Astrocyte (in vitro differentiated cells and primary cell): ENCODE results near the gene HP1BP3. TPM values are rescaled to one million over a fixed set of nuclear protein-coding genes. Genes with fewer than 3 reads are reported as not detected.

Source experiments
- DNase-seq: peaks from one replicate; pipeline ENCODE4 v3.0.0-alpha.2; 2010; ENCODE audit warnings: low read depth
- FAIRE-seq: peaks from 2 replicates; lab custom pipeline; 2011; peaks lifted over from hg19 to GRCh38; lab: Jason Lieb, UNC
- H2AFZ ChIP-seq: 2 replicates; pipeline ENCODE4 v1.6.0; 2012; ENCODE audit warnings: low read depth, low read length, inconsistent platforms
- H3K27ac ChIP-seq: 2 replicates; pipeline ENCODE4 v1.5.1; 2011; ENCODE audit warnings: low read depth, low read length, inconsistent platforms
- H3K27me3 ChIP-seq: 2 replicates; pipeline ENCODE4 v1.6.0; 2011; ENCODE audit warnings: low read length, inconsistent platforms; ENCODE audit not compliant: insufficient read depth
- H3K36me3 ChIP-seq: 2 replicates; pipeline ENCODE4 v1.5.1; 2011; ENCODE audit warnings: low read length, inconsistent platforms; ENCODE audit not compliant: insufficient read depth
- H3K4me1 ChIP-seq: 2 replicates; pipeline ENCODE4 v1.5.1; 2011; ENCODE audit warnings: low read length, inconsistent platforms; ENCODE audit not compliant: insufficient read depth
- H3K4me2 ChIP-seq: 2 replicates; pipeline ENCODE4 v1.6.0; 2012; ENCODE audit warnings: low read length, inconsistent platforms
- H3K4me3 ChIP-seq: 2 replicates; pipeline ENCODE4 v1.5.1; 2011; ENCODE audit warnings: low read depth, mild to moderate bottlenecking, low read length, inconsistent platforms; ENCODE audit not compliant: insufficient read depth
- H3K79me2 ChIP-seq: 2 replicates; pipeline ENCODE4 v1.6.0; 2012; ENCODE audit warnings: mild to moderate bottlenecking, low read length, inconsistent platforms; ENCODE audit not compliant: insufficient read depth
- H3K9ac ChIP-seq: 2 replicates; pipeline ENCODE4 v1.6.0; 2012; ENCODE audit warnings: mild to moderate bottlenecking, low read length, inconsistent platforms
- H3K9me3 ChIP-seq: 2 replicates; pipeline ENCODE4 v1.5.1; 2012; ENCODE audit warnings: low read depth, mild to moderate bottlenecking, low read length, inconsistent platforms; ENCODE audit not compliant: insufficient read depth
- H4K20me1 ChIP-seq: 2 replicates; pipeline ENCODE4 v1.6.0; 2012; ENCODE audit warnings: low read length, inconsistent platforms; ENCODE audit not compliant: insufficient read depth
- H3K27ac Mint-ChIP-seq: one replicate; pipeline ENCODE4 v1.8.0; 2021; ENCODE audit warnings: mild to moderate bottlenecking, mixed read lengths; ENCODE audit not compliant: unreplicated experiment
- H3K27me3 Mint-ChIP-seq: one replicate; pipeline ENCODE4 v1.8.0; 2021; ENCODE audit warnings: low read depth, mixed read lengths; ENCODE audit not compliant: unreplicated experiment
- H3K36me3 Mint-ChIP-seq: one replicate; pipeline ENCODE4 v1.8.0; 2021; ENCODE audit warnings: low read depth, mixed read lengths; ENCODE audit not compliant: unreplicated experiment
- H3K4me1 Mint-ChIP-seq: one replicate; pipeline ENCODE4 v1.8.0; 2021; ENCODE audit warnings: low read depth, mixed read lengths; ENCODE audit not compliant: unreplicated experiment
- H3K4me3 Mint-ChIP-seq: one replicate; pipeline ENCODE4 v1.8.0; 2021; ENCODE audit warnings: mild to moderate bottlenecking, moderate library complexity, mixed read lengths; ENCODE audit not compliant: unreplicated experiment
- H3K9me3 Mint-ChIP-seq: one replicate; pipeline ENCODE4 v1.8.0; 2021; ENCODE audit warnings: mild to moderate bottlenecking, mixed read lengths; ENCODE audit not compliant: unreplicated experiment
- EZH2 ChIP-seq: IDR thresholded peaks from 2 replicates; pipeline ENCODE4 v1.6.1; 2012; ENCODE audit warnings: mild to moderate bottlenecking, low read length, inconsistent platforms; ENCODE audit not compliant: insufficient read depth
- total RNA-seq: library from RNA; stranded (reverse); gene quantifications from 2 replicates; pipeline ENCODE4 v1.2.1, GENCODE V29; 2021
- TF ChIP-seq, protein P1 (sequence below): IDR thresholded peaks from 2 replicates; pipeline ENCODE4 v1.5.1; 2011; ENCODE audit warnings: low read depth, mild to moderate bottlenecking, inconsistent platforms, low read length, moderate library complexity; ENCODE audit not compliant: insufficient read depth

Gene HP1BP3
- total RNA-seq, 1 donor from 2014 or later = 156 TPM

DNA sequence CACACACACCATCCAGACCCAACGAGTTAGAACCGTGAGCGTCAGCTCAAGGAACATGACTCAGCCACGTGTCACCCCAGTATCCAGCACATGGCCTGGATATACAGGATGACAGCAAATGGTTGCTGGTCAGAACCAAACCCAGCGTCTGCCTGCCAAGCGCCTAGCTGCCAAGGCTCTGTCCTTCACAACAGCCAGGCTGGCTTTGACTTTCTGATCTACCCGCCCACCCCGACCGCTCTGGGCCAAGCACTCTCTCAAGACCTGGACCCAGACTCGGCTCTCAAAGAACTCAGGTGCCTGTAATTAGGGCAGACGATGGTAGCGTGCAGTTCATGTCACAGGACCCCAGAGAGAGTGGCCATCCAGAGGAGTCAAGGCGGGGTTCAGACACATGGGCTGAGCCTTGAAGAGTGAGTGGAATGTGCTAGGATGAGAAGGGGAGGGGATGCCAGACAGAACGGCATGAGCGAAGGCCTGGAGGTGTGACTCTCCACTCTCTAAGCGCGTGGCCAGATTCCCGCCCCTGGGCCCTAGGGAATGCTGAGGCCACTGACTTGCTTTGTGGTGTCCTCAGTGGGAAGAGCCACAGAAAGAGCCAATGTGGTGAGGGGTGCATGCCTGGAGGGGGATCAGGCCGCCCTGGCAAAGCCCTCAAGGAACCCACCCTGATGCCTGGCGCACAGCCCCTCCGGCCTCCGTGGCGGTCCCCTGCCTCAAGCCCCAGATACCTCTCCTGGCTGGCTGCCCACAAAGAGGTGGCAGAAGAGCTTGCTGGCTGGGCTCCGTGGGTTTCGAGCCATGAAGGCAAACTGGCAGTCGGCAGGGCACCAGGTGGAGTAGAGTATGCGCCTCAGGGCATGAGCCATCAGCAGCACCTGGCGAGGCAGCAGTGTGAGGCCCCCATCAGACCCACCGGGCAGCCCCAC is 61.7 kb downstream of the HP1BP3 start:
- H2AFZ ChIP-seq = no peak overlapping the region
- Mint-ChIP-seq H3K27ac (no peak overlapping the region), H3K36me3 (peaks cover 2% of the 10 kb centered on the region), H3K4me3 (no peak overlapping the region), H3K27me3 (peaks cover 14% of the 10 kb centered on the region), H3K9me3 (no peaks in the 10 kb centered on the region), H3K4me1 (peaks cover 2% of the 10 kb centered on the region)
- H3K79me2 ChIP-seq = no peaks in the 10 kb centered on the region
- no peak overlapping the region for H3K27ac ChIP-seq
- FAIRE-seq (no peak), DNase-seq (peak; percentile 47)
- no peak overlapping the region for H3K9ac ChIP-seq
- H3K36me3 ChIP-seq = no peaks in the 10 kb centered on the region
- TF ChIP-seq EZH2 = no peak
- TF ChIP-seq, protein P1, sequence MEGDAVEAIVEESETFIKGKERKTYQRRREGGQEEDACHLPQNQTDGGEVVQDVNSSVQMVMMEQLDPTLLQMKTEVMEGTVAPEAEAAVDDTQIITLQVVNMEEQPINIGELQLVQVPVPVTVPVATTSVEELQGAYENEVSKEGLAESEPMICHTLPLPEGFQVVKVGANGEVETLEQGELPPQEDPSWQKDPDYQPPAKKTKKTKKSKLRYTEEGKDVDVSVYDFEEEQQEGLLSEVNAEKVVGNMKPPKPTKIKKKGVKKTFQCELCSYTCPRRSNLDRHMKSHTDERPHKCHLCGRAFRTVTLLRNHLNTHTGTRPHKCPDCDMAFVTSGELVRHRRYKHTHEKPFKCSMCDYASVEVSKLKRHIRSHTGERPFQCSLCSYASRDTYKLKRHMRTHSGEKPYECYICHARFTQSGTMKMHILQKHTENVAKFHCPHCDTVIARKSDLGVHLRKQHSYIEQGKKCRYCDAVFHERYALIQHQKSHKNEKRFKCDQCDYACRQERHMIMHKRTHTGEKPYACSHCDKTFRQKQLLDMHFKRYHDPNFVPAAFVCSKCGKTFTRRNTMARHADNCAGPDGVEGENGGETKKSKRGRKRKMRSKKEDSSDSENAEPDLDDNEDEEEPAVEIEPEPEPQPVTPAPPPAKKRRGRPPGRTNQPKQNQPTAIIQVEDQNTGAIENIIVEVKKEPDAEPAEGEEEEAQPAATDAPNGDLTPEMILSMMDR = no peak
- H3K4me1 ChIP-seq = no peaks in the 10 kb centered on the region
- no peak overlapping the region for H3K4me2 ChIP-seq
- H3K4me3 ChIP-seq = no peak overlapping the region
- H4K20me1 ChIP-seq = no peaks in the 10 kb centered on the region
- peaks cover 3% of the 10 kb centered on the region for H3K27me3 ChIP-seq
- H3K9me3 ChIP-seq = no peaks in the 10 kb centered on the region

DNA sequence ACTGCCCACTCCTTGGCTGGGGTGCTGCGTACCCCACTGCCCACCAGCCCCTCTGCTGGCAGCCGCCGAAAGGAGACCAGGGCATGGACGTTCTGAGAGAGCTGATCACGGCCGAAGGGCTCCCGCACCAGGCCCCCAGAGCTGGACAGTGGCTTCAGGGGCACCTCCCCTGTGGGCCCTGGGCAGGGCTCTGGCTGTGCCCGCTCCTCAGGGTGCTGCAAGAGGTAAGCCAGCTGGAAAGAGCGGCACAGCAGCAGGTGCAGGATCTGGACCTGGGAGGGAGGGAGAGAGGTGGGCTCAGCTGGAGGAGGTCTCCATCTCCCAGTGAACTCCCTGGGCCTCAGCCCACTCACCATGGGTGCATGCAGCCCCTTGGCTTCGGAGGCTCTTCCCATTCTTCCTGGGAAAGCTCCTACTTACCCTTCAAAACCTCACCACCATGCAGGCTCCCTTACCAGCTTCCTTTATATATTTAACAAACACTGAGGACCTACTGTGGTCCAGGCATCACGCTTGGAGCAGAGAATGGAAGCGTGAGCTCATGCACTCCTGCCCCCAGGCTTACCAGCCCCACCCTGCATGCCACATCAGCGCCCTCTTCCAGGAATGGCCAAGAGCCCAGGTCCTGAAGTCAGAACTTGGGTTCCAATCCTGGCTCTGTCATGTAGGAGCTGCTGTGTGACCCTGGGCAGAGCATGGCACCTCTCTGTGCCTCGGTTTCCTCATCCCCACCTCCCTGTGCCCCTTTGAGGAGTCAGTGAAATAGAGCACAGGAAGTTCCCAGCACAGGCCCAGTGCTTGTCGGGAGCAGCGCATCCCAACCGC is 62.5 kb downstream of the HP1BP3 start:
- Histone ChIP-seq H3K27me3 (no peaks in the 10 kb centered on the region), H3K9me3 (no peaks in the 10 kb centered on the region), H3K27ac (no peak overlapping the region), H4K20me1 (no peaks in the 10 kb centered on the region), H3K79me2 (no peaks in the 10 kb centered on the region), H3K9ac (no peak overlapping the region), H3K4me1 (no peaks in the 10 kb centered on the region), H3K36me3 (no peaks in the 10 kb centered on the region), H3K4me3 (no peak overlapping the region), H2AFZ (no peak overlapping the region), H3K4me2 (no peak overlapping the region)
- FAIRE-seq = no peak
- H3K4me3 Mint-ChIP-seq = no peak overlapping the region
- H3K36me3 Mint-ChIP-seq = peaks cover 3% of the 10 kb centered on the region
- DNase-seq = no peak
- no peak for TF ChIP-seq EZH2
- TF ChIP-seq, protein P1 = no peak
- peaks cover 2% of the 10 kb centered on the region for H3K4me1 Mint-ChIP-seq
- H3K9me3 Mint-ChIP-seq = no peaks in the 10 kb centered on the region
- no peak overlapping the region for H3K27ac Mint-ChIP-seq
- peaks cover 18% of the 10 kb centered on the region for H3K27me3 Mint-ChIP-seq
